ENCODE data around the gene KCNMB2. TPM values are rescaled to one million over a fixed set of nuclear protein-coding genes. Genes with fewer than 3 reads are reported as not detected.

KCNMB2 gene
- total RNA-seq, 2 donors from 2014 or later = not detected

- Mint-ChIP-seq H3K27ac (no peak overlapping the region), H3K4me3 (no peak overlapping the region), H3K4me1 (no peaks in the 10 kb centered on the region), H3K27me3 (no peaks in the 10 kb centered on the region), H3K9me3 (no peaks in the 10 kb centered on the region), H3K36me3 (ENCODE audit: low read depth) (no peaks in the 10 kb centered on the region)
- ATAC-seq (replicated peaks) = no peak
Observed at GRCh38 chr3:178628037-178628436, 91.8 kb downstream of the KCNMB2 start.

- ATAC-seq (replicated peaks) = no peak
- Mint-ChIP-seq H3K36me3 (ENCODE audit: low read depth) (no peaks in the 10 kb centered on the region), H3K9me3 (no peaks in the 10 kb centered on the region), H3K27ac (no peak overlapping the region), H3K4me3 (no peak overlapping the region), H3K4me1 (no peaks in the 10 kb centered on the region), H3K27me3 (no peaks in the 10 kb centered on the region)
Observed at GRCh38 chr3:178629430-178630178, 93.4 kb downstream of the KCNMB2 start.

- no peak for ATAC-seq (replicated peaks)
- Mint-ChIP-seq H3K27me3 (no peaks in the 10 kb centered on the region), H3K27ac (no peak overlapping the region), H3K4me3 (no peak overlapping the region), H3K4me1 (no peaks in the 10 kb centered on the region), H3K36me3 (ENCODE audit: low read depth) (no peaks in the 10 kb centered on the region), H3K9me3 (no peaks in the 10 kb centered on the region)
Observed at GRCh38 chr3:178631950-178632349, 95.7 kb downstream of the KCNMB2 start.

GRCh38 chr3:178634975-178635374 is 98.7 kb downstream of the KCNMB2 start:
- Mint-ChIP-seq H3K27me3 (no peaks in the 10 kb centered on the region), H3K27ac (no peak overlapping the region), H3K36me3 (ENCODE audit: low read depth) (no peaks in the 10 kb centered on the region), H3K4me3 (no peak overlapping the region), H3K9me3 (no peaks in the 10 kb centered on the region), H3K4me1 (no peaks in the 10 kb centered on the region)
- ATAC-seq (replicated peaks) = no peak

- Mint-ChIP-seq H3K9me3 (no peaks in the 10 kb centered on the region), H3K27ac (no peak overlapping the region), H3K36me3 (ENCODE audit: low read depth) (no peaks in the 10 kb centered on the region), H3K4me3 (no peak overlapping the region), H3K4me1 (no peaks in the 10 kb centered on the region), H3K27me3 (no peaks in the 10 kb centered on the region)
- ATAC-seq (replicated peaks) = no peak
Observed at GRCh38 chr3:178637802-178638201, 101.6 kb downstream of the KCNMB2 start.

GRCh38 chr3:178645503-178645902 is 109.3 kb downstream of the KCNMB2 start:
- H3K36me3 Mint-ChIP-seq (ENCODE audit: low read depth) = no peaks in the 10 kb centered on the region
- no peak for ATAC-seq (replicated peaks)
- peaks cover 10% of the 10 kb centered on the region for H3K27me3 Mint-ChIP-seq
- H3K9me3 Mint-ChIP-seq = peaks cover 8% of the 10 kb centered on the region
- no peak overlapping the region for H3K27ac Mint-ChIP-seq
- H3K4me3 Mint-ChIP-seq = no peak overlapping the region
- no peaks in the 10 kb centered on the region for H3K4me1 Mint-ChIP-seq

GRCh38 chr3:178646186-178646862 is 110.1 kb downstream of the KCNMB2 start:
- Mint-ChIP-seq H3K36me3 (ENCODE audit: low read depth) (no peaks in the 10 kb centered on the region), H3K27ac (no peak overlapping the region), H3K4me3 (no peak overlapping the region), H3K4me1 (no peaks in the 10 kb centered on the region), H3K9me3 (peaks cover 12% of the 10 kb centered on the region), H3K27me3 (peaks cover 10% of the 10 kb centered on the region)
- no peak for ATAC-seq (replicated peaks)

GRCh38 chr3:178655488-178655887 is 119.3 kb downstream of the KCNMB2 start:
- Mint-ChIP-seq H3K27ac (no peak overlapping the region), H3K27me3 (peaks cover 4% of the 10 kb centered on the region), H3K9me3 (peaks cover 9% of the 10 kb centered on the region), H3K4me1 (no peaks in the 10 kb centered on the region), H3K36me3 (ENCODE audit: low read depth) (no peaks in the 10 kb centered on the region), H3K4me3 (no peak overlapping the region)
- no peak for ATAC-seq (replicated peaks)

- Mint-ChIP-seq H3K27me3 (peaks cover 4% of the 10 kb centered on the region), H3K4me3 (no peak overlapping the region), H3K9me3 (peaks cover 5% of the 10 kb centered on the region), H3K4me1 (no peaks in the 10 kb centered on the region), H3K36me3 (ENCODE audit: low read depth) (no peaks in the 10 kb centered on the region), H3K27ac (no peak overlapping the region)
- no peak for ATAC-seq (replicated peaks)
Observed at GRCh38 chr3:178658694-178659325, 122.6 kb downstream of the KCNMB2 start.

- Mint-ChIP-seq H3K4me1 (no peaks in the 10 kb centered on the region), H3K9me3 (peaks cover 4% of the 10 kb centered on the region), H3K27ac (no peak overlapping the region), H3K36me3 (ENCODE audit: low read depth) (no peaks in the 10 kb centered on the region), H3K4me3 (no peak overlapping the region), H3K27me3 (no peaks in the 10 kb centered on the region)
- ATAC-seq (replicated peaks) = no peak
Observed at GRCh38 chr3:178663201-178663934, 127.1 kb downstream of the KCNMB2 start.

- no peak overlapping the region for H3K27ac Mint-ChIP-seq
- no peak overlapping the region for H3K4me3 Mint-ChIP-seq
- no peaks in the 10 kb centered on the region for H3K9me3 Mint-ChIP-seq
- peaks cover 5% of the 10 kb centered on the region for H3K4me1 Mint-ChIP-seq
- H3K36me3 Mint-ChIP-seq (ENCODE audit: low read depth) = no peaks in the 10 kb centered on the region
- no peak for ATAC-seq (replicated peaks)
- no peaks in the 10 kb centered on the region for H3K27me3 Mint-ChIP-seq
Observed at GRCh38 chr3:178665747-178666146, 129.5 kb downstream of the KCNMB2 start.

GRCh38 chr3:178669022-178669601 is 132.9 kb downstream of the KCNMB2 start:
- Mint-ChIP-seq H3K9me3 (no peaks in the 10 kb centered on the region), H3K4me1 (peaks cover 5% of the 10 kb centered on the region)

GRCh38 chr3:178669758-178670157 is 133.5 kb downstream of the KCNMB2 start:
- Mint-ChIP-seq H3K36me3 (ENCODE audit: low read depth) (no peaks in the 10 kb centered on the region), H3K4me1 (peaks cover 5% of the 10 kb centered on the region), H3K9me3 (no peaks in the 10 kb centered on the region), H3K27ac (no peak overlapping the region), H3K4me3 (no peak overlapping the region), H3K27me3 (no peaks in the 10 kb centered on the region)
- ATAC-seq (replicated peaks) = no peak

More at GRCh38 chr3:178669022-178669601, 132.9 kb downstream of the KCNMB2 start:
- H3K4me3 Mint-ChIP-seq = no peak overlapping the region
- no peak for ATAC-seq (replicated peaks)
- no peak overlapping the region for H3K27ac Mint-ChIP-seq
- H3K27me3 Mint-ChIP-seq = no peaks in the 10 kb centered on the region
- H3K36me3 Mint-ChIP-seq (ENCODE audit: low read depth) = no peaks in the 10 kb centered on the region

GRCh38 chr3:178671377-178671776 is 135.1 kb downstream of the KCNMB2 start:
- no peak for ATAC-seq (replicated peaks)
- no peaks in the 10 kb centered on the region for H3K9me3 Mint-ChIP-seq
- no peaks in the 10 kb centered on the region for H3K27me3 Mint-ChIP-seq
- peaks cover 5% of the 10 kb centered on the region for H3K4me1 Mint-ChIP-seq
- no peak overlapping the region for H3K27ac Mint-ChIP-seq
- no peak overlapping the region for H3K4me3 Mint-ChIP-seq
- no peaks in the 10 kb centered on the region for H3K36me3 Mint-ChIP-seq (ENCODE audit: low read depth)

Measured in activated T-helper 17 cell treated with anti-CD3 and anti-CD28 coated beads, Interleukin-2, amount 50 U/mL, for 72 hours (primary cell).